Transverse colon (tissue), 4 donors: ENCODE measurements around the gene CEP250.

Experiments used
- POLR2A ChIP-seq: fragments of 450-650 bp; IDR thresholded peaks from one replicate; pipeline ENCODE4 v1.6.1; 2016; ENCODE audit warnings: antibody characterized with exemption, mild to moderate bottlenecking, moderate library complexity
- POLR2AphosphoS5 ChIP-seq, 3 donors: sonication (generic); formaldehyde crosslinking; IDR thresholded peaks; one replicate each; pipeline ENCODE4 v1.6.1; 2016; ENCODE audit warnings: antibody characterized with exemption in 3 of 3
- TF ChIP-seq, protein P1 (sequence below), 5 experiments: fragments of 200-600 bp in 3 of 5; fragments of 450-650 bp in 2 of 5; sonication (generic) in 3 of 5; IDR thresholded peaks; 1 replicate in 2 of 5; 2 replicates in 3 of 5; pipeline ENCODE4 v1.5.1; 2016 to 2017; ENCODE audit warnings: antibody characterized with exemption in 5 of 5, inconsistent platforms in 3 of 5, mild to moderate bottlenecking in 2 of 5, moderate library complexity in 1 of 5

DNA sequence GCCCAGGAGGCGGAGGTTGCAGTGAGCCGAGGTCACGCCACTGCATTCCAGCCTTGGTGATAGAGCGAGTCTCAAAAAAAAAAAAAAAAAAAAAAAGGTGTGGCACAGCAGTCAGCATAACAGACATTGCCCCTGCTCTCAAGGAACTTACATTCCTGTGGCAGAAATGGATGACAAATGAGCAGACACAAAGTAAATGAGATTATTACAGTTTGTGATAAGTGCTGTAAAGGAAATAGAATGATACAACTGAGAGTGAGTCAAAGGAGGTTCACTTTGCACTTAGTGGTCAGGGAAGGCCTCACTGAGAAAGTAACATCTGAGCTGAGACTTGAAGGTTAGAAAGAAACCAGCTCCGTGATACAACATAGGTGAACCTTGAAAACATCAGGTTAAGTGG is 36.4 kb downstream of the CEP250 start:
- TF ChIP-seq, protein P1, sequence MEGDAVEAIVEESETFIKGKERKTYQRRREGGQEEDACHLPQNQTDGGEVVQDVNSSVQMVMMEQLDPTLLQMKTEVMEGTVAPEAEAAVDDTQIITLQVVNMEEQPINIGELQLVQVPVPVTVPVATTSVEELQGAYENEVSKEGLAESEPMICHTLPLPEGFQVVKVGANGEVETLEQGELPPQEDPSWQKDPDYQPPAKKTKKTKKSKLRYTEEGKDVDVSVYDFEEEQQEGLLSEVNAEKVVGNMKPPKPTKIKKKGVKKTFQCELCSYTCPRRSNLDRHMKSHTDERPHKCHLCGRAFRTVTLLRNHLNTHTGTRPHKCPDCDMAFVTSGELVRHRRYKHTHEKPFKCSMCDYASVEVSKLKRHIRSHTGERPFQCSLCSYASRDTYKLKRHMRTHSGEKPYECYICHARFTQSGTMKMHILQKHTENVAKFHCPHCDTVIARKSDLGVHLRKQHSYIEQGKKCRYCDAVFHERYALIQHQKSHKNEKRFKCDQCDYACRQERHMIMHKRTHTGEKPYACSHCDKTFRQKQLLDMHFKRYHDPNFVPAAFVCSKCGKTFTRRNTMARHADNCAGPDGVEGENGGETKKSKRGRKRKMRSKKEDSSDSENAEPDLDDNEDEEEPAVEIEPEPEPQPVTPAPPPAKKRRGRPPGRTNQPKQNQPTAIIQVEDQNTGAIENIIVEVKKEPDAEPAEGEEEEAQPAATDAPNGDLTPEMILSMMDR (IDR thresholded peaks at IDR 0.05): no peak
- TF ChIP-seq POLR2AphosphoS5 (IDR thresholded peaks at IDR 0.05) (no peak), POLR2A (no peak)
